Inferior parietal cortex (tissue), 1 donor: ENCODE measurements around the gene RAB20.

ENCODE experiments used
- DNase-seq: peaks from one replicate; pipeline ENCODE4 v3.0.0-alpha.2; 2016; ENCODE audit errors: extremely low spot score

Gene RAB20

GRCh38 chr13:110529522-110530311 is 31.8 kb downstream of the RAB20 start:
- DNase-seq, result no peak

- DNase-seq, result no peak
These were observed 32.6 kb downstream of the RAB20 start for GRCh38 chr13:110528911-110529310.

GRCh38 chr13:110528371-110528770 is 33.2 kb downstream of the RAB20 start:
- no peak for DNase-seq

GRCh38 chr13:110525328-110526319 is 35.9 kb downstream of the RAB20 start:
- DNase-seq, result no peak

GRCh38 chr13:110524541-110525257 is 36.8 kb downstream of the RAB20 start:
- no peak for DNase-seq

GRCh38 chr13:110523838-110524540 is 37.5 kb downstream of the RAB20 start:
- no peak for DNase-seq

- no peak for DNase-seq
These were observed 38.3 kb downstream of the RAB20 start for GRCh38 chr13:110523180-110523579.

GRCh38 chr13:110522721-110523120 is 38.8 kb downstream of the RAB20 start:
- no peak for DNase-seq

GRCh38 chr13:110521946-110522345 is 39.6 kb downstream of the RAB20 start:
- no peak for DNase-seq

- no peak for DNase-seq
These were observed 40.2 kb downstream of the RAB20 start for GRCh38 chr13:110521296-110521680.

GRCh38 chr13:110520431-110521295 is 40.9 kb downstream of the RAB20 start:
- peak; percentile 44 for DNase-seq

- no peak for DNase-seq
These were observed 42.0 kb downstream of the RAB20 start for GRCh38 chr13:110519506-110519905.

GRCh38 chr13:110519046-110519445 is 42.5 kb downstream of the RAB20 start:
- DNase-seq, result no peak

- DNase-seq, result no peak
These were observed 43.0 kb downstream of the RAB20 start for GRCh38 chr13:110518571-110518970.

- DNase-seq, result no peak
These were observed 43.3 kb downstream of the RAB20 start for GRCh38 chr13:110518226-110518525.

- no peak for DNase-seq
These were observed 43.9 kb downstream of the RAB20 start for GRCh38 chr13:110517505-110518225.

- DNase-seq, result no peak
These were observed 45.0 kb downstream of the RAB20 start for GRCh38 chr13:110516500-110516899.

- no peak for DNase-seq
These were observed 49.3 kb downstream of the RAB20 start for GRCh38 chr13:110512198-110512740.

- DNase-seq, result no peak
These were observed 49.9 kb downstream of the RAB20 start for GRCh38 chr13:110511509-110512181.
